Subcutaneous abdominal adipose tissue (tissue), 5 donors: ENCODE results near the gene PACS1.
"Not testable (repeated sequence)": the region's sequence is repeated elsewhere in the genome, so short reads cannot be mapped to it uniquely, and the experiment has no call there.

Source experiments
- H3K27ac ChIP-seq: one replicate; pipeline ENCODE4 v1.7.0; 2013; ENCODE audit warnings: low read depth, mild to moderate bottlenecking, inconsistent platforms, low read length, moderate library complexity
- H3K27me3 ChIP-seq, 5 donors: one replicate each; pipeline ENCODE4 v1.7.0; 2013; ENCODE audit warnings: low read length in 5 of 5, inconsistent platforms in 1 of 5; ENCODE audit not compliant: control insufficient read depth in 5 of 5, insufficient read depth in 4 of 5
- H3K36me3 ChIP-seq, 5 donors: one replicate each; pipeline ENCODE4 v1.7.0; 2013; ENCODE audit warnings: low read length in 5 of 5; ENCODE audit not compliant: control insufficient read depth in 5 of 5, insufficient read depth in 5 of 5
- H3K4me1 ChIP-seq, 5 donors: one replicate each; pipeline ENCODE4 v1.7.0; 2013; ENCODE audit warnings: low read length in 5 of 5, mild to moderate bottlenecking in 3 of 5, moderate library complexity in 1 of 5; ENCODE audit not compliant: control insufficient read depth in 5 of 5, insufficient read depth in 5 of 5
- H3K4me3 ChIP-seq, 5 donors: one replicate each; pipeline ENCODE4 v1.7.0; 2013; ENCODE audit warnings: low read length in 5 of 5, low read depth in 1 of 5
- H3K9ac ChIP-seq, 5 donors: one replicate each; pipeline ENCODE4 v1.7.0; 2013; ENCODE audit warnings: low read length in 5 of 5, mild to moderate bottlenecking in 4 of 5, moderate library complexity in 3 of 5
- H3K9me3 ChIP-seq, 5 donors: one replicate each; pipeline ENCODE4 v1.7.0; 2013; ENCODE audit warnings: low read length in 5 of 5; ENCODE audit not compliant: control insufficient read depth in 5 of 5
- donor health status: healthy.
- donor health status: healthy.
- donor health status: healthy.
- donor health status: healthy.
- donor health status: healthy.

The PACS1 gene

GRCh38 chr11:66106786-66107599 is 36.9 kb downstream of the PACS1 start:
- H3K36me3 ChIP-seq = no peaks in the 10 kb centered on the region

GRCh38 chr11:66107600-66108510 is 37.8 kb downstream of the PACS1 start:
- peaks cover 3 to 32% (median 20%) of the 10 kb centered on the region in 5 donors for H3K4me1 ChIP-seq

More at GRCh38 chr11:66106786-66107599, 36.9 kb downstream of the PACS1 start:
- no peak overlapping the region for H3K27ac ChIP-seq
- no peak overlapping the region for H3K4me3 ChIP-seq
- H3K9ac ChIP-seq = no peak overlapping the region
- peaks cover 2 to 29% (median 13%) of the 10 kb centered on the region in 5 donors for H3K4me1 ChIP-seq
- no peaks in the 10 kb centered on the region for H3K27me3 ChIP-seq
- no peaks in the 10 kb centered on the region for H3K9me3 ChIP-seq

GRCh38 chr11:66109294-66109693 is 39.2 kb downstream of the PACS1 start:
- H3K36me3 ChIP-seq = no peaks in the 10 kb centered on the region
- H3K4me1 ChIP-seq = peaks cover 3 to 30% (median 23%) of the 10 kb centered on the region in 5 donors
- no peak overlapping the region for H3K9ac ChIP-seq
- no peak overlapping the region for H3K27ac ChIP-seq
- no peaks in the 10 kb centered on the region for H3K27me3 ChIP-seq
- H3K4me3 ChIP-seq = no peak overlapping the region
- no peaks in the 10 kb centered on the region for H3K9me3 ChIP-seq

More at GRCh38 chr11:66107600-66108510, 37.8 kb downstream of the PACS1 start:
- no peak overlapping the region for H3K9ac ChIP-seq
- no peak overlapping the region for H3K4me3 ChIP-seq
- no peaks in the 10 kb centered on the region for H3K9me3 ChIP-seq
- H3K27ac ChIP-seq = no peak overlapping the region
- H3K27me3 ChIP-seq = no peaks in the 10 kb centered on the region
- H3K36me3 ChIP-seq = no peaks in the 10 kb centered on the region

- H3K9ac ChIP-seq = no peak overlapping the region
- H3K4me3 ChIP-seq = no peak overlapping the region
- no peaks in the 10 kb centered on the region for H3K36me3 ChIP-seq
- no peaks in the 10 kb centered on the region for H3K9me3 ChIP-seq
- no peaks in the 10 kb centered on the region for H3K27me3 ChIP-seq
- no peak overlapping the region for H3K27ac ChIP-seq
- peaks cover 3 to 27% (median 25%) of the 10 kb centered on the region in 5 donors for H3K4me1 ChIP-seq
Observed at GRCh38 chr11:66111158-66111557, 41.1 kb downstream of the PACS1 start.

GRCh38 chr11:66112041-66112491 is 42.0 kb downstream of the PACS1 start:
- peak overlapping the region; percentile 54 for H3K27ac ChIP-seq
- no peaks in the 10 kb centered on the region for H3K9me3 ChIP-seq
- no peaks in the 10 kb centered on the region for H3K36me3 ChIP-seq
- H3K4me3 ChIP-seq = peak overlapping the region in 2 of 5 donors; percentile 16 to 21
- no peaks in the 10 kb centered on the region for H3K27me3 ChIP-seq
- peaks cover 3 to 26% (median 26%) of the 10 kb centered on the region in 5 donors for H3K4me1 ChIP-seq
- H3K9ac ChIP-seq = no peak overlapping the region

GRCh38 chr11:66112601-66113499 is 42.8 kb downstream of the PACS1 start:
- no peak overlapping the region for H3K9ac ChIP-seq
- H3K27me3 ChIP-seq = no peaks in the 10 kb centered on the region
- peak overlapping the region in 1 of 5 donors; percentile 21 for H3K4me3 ChIP-seq
- peaks cover 3 to 26% (median 25%) of the 10 kb centered on the region in 5 donors for H3K4me1 ChIP-seq
- no peaks in the 10 kb centered on the region for H3K36me3 ChIP-seq
- H3K9me3 ChIP-seq = no peaks in the 10 kb centered on the region
- H3K27ac ChIP-seq = peak overlapping the region; percentile 54

GRCh38 chr11:66114957-66115356 is 44.9 kb downstream of the PACS1 start:
- H3K27ac ChIP-seq, H3K9ac ChIP-seq, H3K4me3 ChIP-seq, H3K27me3 ChIP-seq, H3K36me3 ChIP-seq, H3K9me3 ChIP-seq: not testable (repeated sequence)
- peaks cover 3 to 37% (median 33%) of the 10 kb centered on the region in 5 donors for H3K4me1 ChIP-seq

GRCh38 chr11:66115638-66116301 is 45.7 kb downstream of the PACS1 start:
- H3K27ac ChIP-seq = no peak overlapping the region
- peak overlapping the region in 1 of 5 donors; percentile 18 for H3K9ac ChIP-seq
- no peaks in the 10 kb centered on the region for H3K9me3 ChIP-seq
- H3K4me1 ChIP-seq = peaks cover 3 to 37% (median 33%) of the 10 kb centered on the region in 5 donors
- no peaks in the 10 kb centered on the region for H3K36me3 ChIP-seq
- no peak overlapping the region for H3K4me3 ChIP-seq
- H3K27me3 ChIP-seq = no peaks in the 10 kb centered on the region
